Activated naive CD8-positive, alpha-beta T cell treated with anti-CD3 and anti-CD28 coated beads for 36 hours (primary cell): ENCODE results near the gene KIF5B. TPM values are rescaled to one million over a fixed set of nuclear protein-coding genes. Genes with fewer than 3 reads are reported as not detected.
"Not testable (repeated sequence)": the region's sequence is repeated elsewhere in the genome, so short reads cannot be mapped to it uniquely, and the experiment has no call there.

Experiments used
- DNase-seq: peaks from one replicate; pipeline ENCODE4 v3.0.0; 2021
- H3K27ac Mint-ChIP-seq: one replicate; pipeline ENCODE4 v1.8.0; 2022; ENCODE audit warnings: mild to moderate bottlenecking, moderate library complexity, mixed read lengths
- H3K27me3 Mint-ChIP-seq: one replicate; pipeline ENCODE4 v1.8.0; 2022; ENCODE audit warnings: mild to moderate bottlenecking, mixed read lengths
- H3K36me3 Mint-ChIP-seq: one replicate; pipeline ENCODE4 v1.8.0; 2021; ENCODE audit warnings: mild to moderate bottlenecking, mixed read lengths
- H3K4me1 Mint-ChIP-seq: one replicate; pipeline ENCODE4 v1.8.0; 2021; ENCODE audit warnings: mixed read lengths
- H3K4me3 Mint-ChIP-seq: one replicate; pipeline ENCODE4 v1.8.0; 2022; ENCODE audit warnings: mild to moderate bottlenecking, moderate library complexity, mixed read lengths
- H3K9me3 Mint-ChIP-seq: one replicate; pipeline ENCODE4 v1.8.0; 2022; ENCODE audit warnings: mixed read lengths
- total RNA-seq, 2 experiments: library from RNA; stranded (reverse); gene quantifications; one replicate each; pipeline ENCODE4 v1.2.3, GENCODE V29; 2021

KIF5B gene
- total RNA-seq, 2 experiments from 2014 or later: 72.9 to 73.7 TPM

GRCh38 chr10:32005050-32005449 lies 51.2 kb downstream of the KIF5B start:
- H3K27me3 Mint-ChIP-seq: no peaks in the 10 kb centered on the region
- H3K36me3 Mint-ChIP-seq: peaks cover 2% of the 10 kb centered on the region
- peaks cover 13% of the 10 kb centered on the region for H3K4me1 Mint-ChIP-seq
- DNase-seq: peak; percentile 14
- no peak overlapping the region for H3K27ac Mint-ChIP-seq
- H3K9me3 Mint-ChIP-seq: no peaks in the 10 kb centered on the region
- no peak overlapping the region for H3K4me3 Mint-ChIP-seq

GRCh38 chr10:32004161-32004591 lies 52.0 kb downstream of the KIF5B start:
- Mint-ChIP-seq H3K36me3 (peaks cover 2% of the 10 kb centered on the region), H3K9me3 (no peaks in the 10 kb centered on the region), H3K27ac (no peak overlapping the region), H3K4me1 (peaks cover 13% of the 10 kb centered on the region), H3K4me3 (no peak overlapping the region), H3K27me3 (no peaks in the 10 kb centered on the region)
- no peak for DNase-seq

DNA sequence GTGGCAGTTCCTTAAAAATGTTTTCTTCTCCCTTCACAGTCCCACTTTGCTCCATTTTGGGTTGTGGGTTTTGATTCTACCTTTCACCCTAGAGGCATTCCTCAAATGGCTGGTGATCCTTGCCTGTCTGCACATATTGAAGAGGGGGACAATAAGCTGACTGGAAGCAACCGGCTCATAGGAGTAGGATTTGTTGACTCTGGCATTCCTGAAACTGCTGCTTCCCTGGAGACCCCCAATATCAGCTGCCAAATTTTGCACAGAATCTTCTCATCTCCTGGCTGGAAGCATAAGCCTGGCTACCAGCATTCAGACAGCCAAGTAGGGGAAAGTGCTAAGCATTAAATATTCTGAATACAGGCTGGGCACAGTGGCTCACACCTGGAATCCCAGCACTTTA lies 53.7 kb downstream of the KIF5B start:
- no peaks in the 10 kb centered on the region for H3K27me3 Mint-ChIP-seq
- no peak for DNase-seq
- no peak overlapping the region for H3K4me3 Mint-ChIP-seq
- no peaks in the 10 kb centered on the region for H3K9me3 Mint-ChIP-seq
- H3K4me1 Mint-ChIP-seq: peaks cover 13% of the 10 kb centered on the region
- H3K36me3 Mint-ChIP-seq: no peaks in the 10 kb centered on the region
- no peak overlapping the region for H3K27ac Mint-ChIP-seq

DNA sequence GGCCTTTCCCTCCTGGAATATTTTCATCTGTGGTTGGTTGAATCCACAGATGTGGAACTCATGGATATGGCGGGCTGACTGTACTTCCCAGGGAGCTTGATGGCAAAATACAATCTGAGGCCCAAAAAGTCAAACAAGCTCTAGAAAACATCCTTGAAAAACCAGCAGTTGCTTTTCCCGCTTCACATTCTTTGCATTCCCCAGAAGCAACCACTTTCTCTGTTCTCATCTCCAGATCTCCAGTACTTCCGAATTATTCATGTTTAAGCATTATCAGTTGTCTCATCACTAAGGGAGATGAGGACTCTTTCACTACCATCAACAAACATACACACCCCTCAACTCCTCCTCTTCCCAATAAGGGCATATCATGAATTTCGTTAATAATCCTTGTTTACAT lies 55.3 kb downstream of the KIF5B start:
- Mint-ChIP-seq H3K36me3 (no peaks in the 10 kb centered on the region), H3K27me3 (no peaks in the 10 kb centered on the region), H3K4me1 (peaks cover 10% of the 10 kb centered on the region), H3K4me3 (no peak overlapping the region), H3K9me3 (no peaks in the 10 kb centered on the region), H3K27ac (no peak overlapping the region)
- DNase-seq: no peak

- no peaks in the 10 kb centered on the region for H3K36me3 Mint-ChIP-seq
- H3K4me1 Mint-ChIP-seq: peaks cover 10% of the 10 kb centered on the region
- no peaks in the 10 kb centered on the region for H3K27me3 Mint-ChIP-seq
- H3K4me3 Mint-ChIP-seq: no peak overlapping the region
- H3K27ac Mint-ChIP-seq: no peak overlapping the region
- DNase-seq: no peak
- no peaks in the 10 kb centered on the region for H3K9me3 Mint-ChIP-seq
These were observed 56.4 kb downstream of the KIF5B start for GRCh38 chr10:31999836-32000235.

- DNase-seq: no peak
- no peaks in the 10 kb centered on the region for H3K36me3 Mint-ChIP-seq
- H3K9me3 Mint-ChIP-seq: no peaks in the 10 kb centered on the region
- peaks cover 10% of the 10 kb centered on the region for H3K4me1 Mint-ChIP-seq
- no peak overlapping the region for H3K27ac Mint-ChIP-seq
- H3K27me3 Mint-ChIP-seq: no peaks in the 10 kb centered on the region
- H3K4me3 Mint-ChIP-seq: no peak overlapping the region
These were observed 57.1 kb downstream of the KIF5B start for GRCh38 chr10:31999070-31999660.

GRCh38 chr10:31994926-31995325 lies 61.3 kb downstream of the KIF5B start:
- H3K36me3 Mint-ChIP-seq: no peaks in the 10 kb centered on the region
- no peak overlapping the region for H3K27ac Mint-ChIP-seq
- no peak for DNase-seq
- no peaks in the 10 kb centered on the region for H3K9me3 Mint-ChIP-seq
- H3K4me3 Mint-ChIP-seq: no peak overlapping the region
- H3K27me3 Mint-ChIP-seq: no peaks in the 10 kb centered on the region
- no peaks in the 10 kb centered on the region for H3K4me1 Mint-ChIP-seq

GRCh38 chr10:31990937-31991336 lies 65.3 kb downstream of the KIF5B start:
- peaks cover 2% of the 10 kb centered on the region for H3K36me3 Mint-ChIP-seq
- H3K4me1 Mint-ChIP-seq: no peaks in the 10 kb centered on the region
- H3K4me3 Mint-ChIP-seq: no peak overlapping the region
- no peak for DNase-seq
- no peaks in the 10 kb centered on the region for H3K27me3 Mint-ChIP-seq
- no peak overlapping the region for H3K27ac Mint-ChIP-seq
- peaks cover 10% of the 10 kb centered on the region for H3K9me3 Mint-ChIP-seq

- not testable (repeated sequence) for H3K27me3 Mint-ChIP-seq, H3K9me3 Mint-ChIP-seq, DNase-seq, H3K4me1 Mint-ChIP-seq, H3K4me3 Mint-ChIP-seq, H3K27ac Mint-ChIP-seq, H3K36me3 Mint-ChIP-seq
These were observed 68.4 kb downstream of the KIF5B start for GRCh38 chr10:31987786-31988185.

- Mint-ChIP-seq H3K27me3 (no peaks in the 10 kb centered on the region), H3K36me3 (no peaks in the 10 kb centered on the region), H3K4me1 (peaks cover 8% of the 10 kb centered on the region), H3K9me3 (peaks cover 3% of the 10 kb centered on the region), H3K27ac (no peak overlapping the region), H3K4me3 (no peak overlapping the region)
- no peak for DNase-seq
These were observed 74.1 kb downstream of the KIF5B start for GRCh38 chr10:31982111-31982510.

DNA sequence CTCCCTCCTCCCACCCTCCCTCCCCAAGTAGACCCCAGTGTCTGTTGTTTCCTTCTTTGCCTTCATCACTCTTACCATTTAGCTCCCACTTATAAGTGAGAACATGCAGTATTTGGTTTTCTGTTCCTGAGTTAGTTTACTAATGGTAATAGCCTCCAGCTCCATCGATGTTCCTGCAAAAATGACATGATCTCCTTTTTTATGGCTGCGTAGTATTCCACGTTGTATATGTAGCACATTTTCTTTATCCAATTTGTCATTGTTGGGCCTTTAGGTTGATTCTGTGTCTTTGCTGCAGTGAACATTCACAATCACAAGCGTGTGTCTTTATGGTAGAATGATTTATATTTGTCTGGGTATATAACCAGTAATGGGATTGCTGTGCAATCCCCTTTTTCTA lies 75.8 kb downstream of the KIF5B start:
- DNase-seq: no peak
- Mint-ChIP-seq H3K9me3 (no peaks in the 10 kb centered on the region), H3K36me3 (no peaks in the 10 kb centered on the region), H3K4me3 (no peak overlapping the region), H3K27me3 (no peaks in the 10 kb centered on the region), H3K4me1 (peaks cover 12% of the 10 kb centered on the region), H3K27ac (no peak overlapping the region)

- not testable (repeated sequence) for H3K4me3 Mint-ChIP-seq, H3K27ac Mint-ChIP-seq, H3K36me3 Mint-ChIP-seq, DNase-seq, H3K27me3 Mint-ChIP-seq, H3K9me3 Mint-ChIP-seq
- peaks cover 19% of the 10 kb centered on the region for H3K4me1 Mint-ChIP-seq
These were observed 77.2 kb downstream of the KIF5B start for GRCh38 chr10:31979071-31979470.

DNA sequence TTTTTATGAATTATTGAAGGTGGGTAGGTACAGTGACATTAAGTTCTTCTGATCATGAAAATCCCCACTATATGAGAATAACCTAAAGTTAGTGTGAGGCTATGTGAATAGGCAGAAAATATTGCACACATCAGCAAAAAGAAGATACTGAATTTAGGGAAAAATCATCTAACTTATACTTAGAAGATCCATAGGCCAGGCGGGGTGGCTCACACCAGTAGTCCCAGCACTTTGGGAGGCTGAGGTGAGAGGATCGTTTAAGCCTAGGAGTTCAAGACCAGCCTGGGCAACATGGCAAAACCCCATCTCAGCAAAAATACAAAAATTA lies 78.1 kb downstream of the KIF5B start:
- DNase-seq: no peak
- Mint-ChIP-seq H3K4me1 (peaks cover 19% of the 10 kb centered on the region), H3K27ac (no peak overlapping the region), H3K4me3 (no peak overlapping the region), H3K36me3 (no peaks in the 10 kb centered on the region), H3K27me3 (no peaks in the 10 kb centered on the region), H3K9me3 (no peaks in the 10 kb centered on the region)

DNA sequence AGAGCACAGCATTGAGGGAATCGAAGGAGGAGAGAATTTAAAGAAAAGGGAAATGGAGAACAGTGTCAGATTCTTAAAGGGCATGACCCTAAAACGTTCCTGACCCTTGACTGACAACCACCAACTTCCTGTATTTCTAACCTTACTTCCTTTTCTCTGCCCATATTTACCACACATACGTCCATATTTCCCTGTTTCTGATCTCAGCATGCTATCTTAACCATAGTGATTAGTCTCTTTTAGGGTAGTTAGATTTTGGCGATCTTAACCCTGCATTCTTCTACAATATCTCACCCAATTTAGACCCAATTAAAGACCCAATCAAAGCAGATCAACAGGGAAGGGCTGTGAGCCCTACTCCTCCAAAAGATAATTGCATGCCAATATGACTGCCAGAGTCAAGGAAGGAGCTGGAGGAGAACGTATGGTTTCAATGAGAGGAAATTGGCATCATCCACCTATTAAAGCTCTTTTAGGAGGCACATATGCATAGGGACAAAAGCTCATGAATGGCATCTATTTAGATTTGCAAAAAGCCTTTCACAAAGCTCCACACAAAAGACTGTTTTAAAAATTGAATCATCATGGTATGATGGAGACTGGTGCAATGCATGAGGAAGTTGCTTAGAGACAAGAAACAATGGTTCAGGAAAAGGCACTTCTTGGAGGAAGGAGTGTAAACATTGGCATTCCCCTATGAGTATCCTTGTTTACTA lies 78.6 kb downstream of the KIF5B start:
- peaks cover 19% of the 10 kb centered on the region for H3K4me1 Mint-ChIP-seq
- no peaks in the 10 kb centered on the region for H3K27me3 Mint-ChIP-seq
- no peaks in the 10 kb centered on the region for H3K36me3 Mint-ChIP-seq
- no peak for DNase-seq
- H3K9me3 Mint-ChIP-seq: no peaks in the 10 kb centered on the region
- no peak overlapping the region for H3K27ac Mint-ChIP-seq
- no peak overlapping the region for H3K4me3 Mint-ChIP-seq

DNA sequence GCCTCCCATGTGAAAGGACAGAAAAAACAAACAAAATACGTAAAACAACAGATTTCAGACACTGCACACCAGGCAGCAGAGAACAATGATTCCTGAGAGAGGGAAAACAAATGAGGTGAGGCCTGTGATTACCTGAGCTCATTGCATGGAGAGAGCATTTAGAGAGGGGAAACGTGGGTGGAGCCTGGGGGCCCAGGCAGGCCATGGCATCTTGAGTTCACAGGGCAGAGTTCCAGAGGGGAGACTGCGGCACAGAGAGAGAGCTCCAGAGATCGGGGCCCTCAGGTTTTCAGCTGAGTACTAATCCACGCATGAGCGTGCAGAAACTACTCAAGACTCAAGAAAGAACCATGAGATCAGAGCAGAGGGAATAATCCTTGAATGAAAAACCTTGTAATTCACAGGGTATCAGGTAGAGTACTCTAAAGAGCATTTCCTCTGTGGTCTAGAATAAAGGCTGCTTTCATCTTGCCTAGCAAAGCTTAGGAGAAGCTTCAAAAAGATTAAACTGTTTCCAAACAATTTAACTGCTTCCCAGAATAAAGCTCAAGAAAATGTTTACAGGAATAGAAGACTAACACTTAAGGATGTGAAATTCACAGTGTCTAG lies 81.0 kb downstream of the KIF5B start:
- Mint-ChIP-seq H3K4me1 (peaks cover 19% of the 10 kb centered on the region), H3K27me3 (no peaks in the 10 kb centered on the region), H3K27ac (no peak overlapping the region), H3K36me3 (no peaks in the 10 kb centered on the region), H3K4me3 (no peak overlapping the region), H3K9me3 (no peaks in the 10 kb centered on the region)
- no peak for DNase-seq
